GM12878 (cell line): ENCODE results near the gene ZNF48. TPM values are rescaled to one million over a fixed set of nuclear protein-coding genes. Genes with fewer than 3 reads are reported as not detected.

Experiments used
- BHLHE40 ChIP-seq, 2 experiments: fragments of 450-650 bp in 1 of 2; IDR thresholded peaks; 2 replicates each; pipeline ENCODE4 v1.6.1; 2011 to 2017; ENCODE audit warnings: low read depth in 2 of 2, borderline replicate concordance in 1 of 2, improper control_type of control experiment in 1 of 2, low read length in 1 of 2, mild to moderate bottlenecking in 1 of 2
- CBX5 ChIP-seq: sonication (generic); IDR thresholded peaks from 2 replicates; pipeline ENCODE4 v1.6.1; 2016; ENCODE audit warnings: low read depth, moderate library complexity, mild to moderate bottlenecking, inconsistent platforms
- CEBPB ChIP-seq, 2 experiments: fragments of 150-350 bp in 1 of 2; IDR thresholded peaks; 2 replicates each; pipeline ENCODE4 v1.6.1; 2012 to 2014; ENCODE audit warnings: low read depth in 2 of 2, low read length in 2 of 2, borderline replicate concordance in 1 of 2, inconsistent platforms in 1 of 2
- CREB1 ChIP-seq: IDR thresholded peaks from 2 replicates; pipeline ENCODE4 v1.6.1; 2012; ENCODE audit warnings: low read depth, mild to moderate bottlenecking, inconsistent platforms
- CTCF ChIP-seq, 3 experiments: IDR thresholded peaks in 2 of 3; conservative IDR thresholded peaks in 1 of 3; 2 replicates each; pipeline ENCODE4 v1.5.1; 2011; ENCODE audit warnings: low read depth in 3 of 3, low read length in 3 of 3, mild to moderate bottlenecking in 3 of 3, control low read depth in 2 of 3, moderate library complexity in 2 of 3, inconsistent platforms in 1 of 3, mixed read lengths in 1 of 3; ENCODE audit not compliant: control insufficient read depth in 2 of 3, insufficient read depth in 1 of 3; ENCODE audit errors: extremely low read depth in 1 of 3
- FOXK2 ChIP-seq: fragments of 450-650 bp; IDR thresholded peaks from 2 replicates; pipeline ENCODE4 v1.6.1; 2017; ENCODE audit warnings: mild to moderate bottlenecking, moderate library complexity
- FOXM1 ChIP-seq: IDR thresholded peaks from 2 replicates; pipeline ENCODE4 v1.6.1; 2012; ENCODE audit warnings: low read depth, mild to moderate bottlenecking, inconsistent platforms, low read length, moderate library complexity
- HDGF ChIP-seq: fragments of 450-650 bp; IDR thresholded peaks from 2 replicates; pipeline ENCODE4 v1.6.1; 2016; ENCODE audit warnings: antibody characterized with exemption
- IKZF2 ChIP-seq, 2 experiments: fragments of 450-650 bp; IDR thresholded peaks; 2 replicates each; pipeline ENCODE4 v1.6.1; 2017; ENCODE audit warnings: mild to moderate bottlenecking in 2 of 2, moderate library complexity in 2 of 2
- JUND ChIP-seq: IDR thresholded peaks from 2 replicates; pipeline ENCODE4 v1.6.1; 2012; ENCODE audit warnings: low read depth, mild to moderate bottlenecking, low read length, improper control_type of control experiment, moderate library complexity
- MEF2B ChIP-seq: fragments of 450-650 bp; IDR thresholded peaks from 2 replicates; pipeline ENCODE4 v1.6.1; 2018; ENCODE audit warnings: mild to moderate bottlenecking, moderate library complexity; ENCODE audit not compliant: partially characterized antibody, poor library complexity, severe bottlenecking
- RB1 ChIP-seq: fragments of 450-650 bp; formaldehyde crosslinking; IDR thresholded peaks from 2 replicates; pipeline ENCODE4 v1.6.1; 2017; ENCODE audit warnings: mild to moderate bottlenecking, borderline replicate concordance
- RELA ChIP-seq: fragments of 450-650 bp; IDR thresholded peaks from 2 replicates; pipeline ENCODE4 v1.8.0; 2014; ENCODE audit warnings: borderline replicate concordance; ENCODE audit not compliant: partially characterized antibody
- SMARCA5 ChIP-seq: fragments of 450-650 bp; IDR thresholded peaks from 2 replicates; pipeline ENCODE4 v1.6.1; 2017; ENCODE audit warnings: mild to moderate bottlenecking
- SP1 ChIP-seq: IDR thresholded peaks from one replicate; pipeline ENCODE4 v1.6.1; 2011; ENCODE audit warnings: low read depth, low read length
- WRNIP1 ChIP-seq: IDR thresholded peaks from 2 replicates; pipeline ENCODE4 v1.6.1; 2011; ENCODE audit warnings: low read depth, low read length, improper control_type of control experiment, borderline replicate concordance
- YY1 ChIP-seq: IDR thresholded peaks from 2 replicates; pipeline ENCODE4 v1.6.1; 2011; ENCODE audit warnings: low read depth, mild to moderate bottlenecking, low read length
- ZNF24 ChIP-seq: fragments of 450-650 bp; IDR thresholded peaks from 2 replicates; pipeline ENCODE4 v1.6.1; 2017; ENCODE audit warnings: antibody characterized with exemption, mild to moderate bottlenecking
- polyA plus RNA-seq, 11 experiments: library from polyadenylated mRNA; depleted of rRNA in 4 of 11; unstranded in 6 of 11; stranded (reverse) in 5 of 11; fragments of >200 nt; fragmentation: Nextera tagmentation in 4 of 11; fragmentation: Illumina TruSeq in 1 of 11; extraction: Ambion mirVana in 4 of 11; extraction: Trizol in 1 of 11; gene quantifications; 1 replicate in 1 of 11; 2 replicates in 10 of 11; pipeline versions ENCODE4 v1.2.1 to v1.2.3, GENCODE V29; 2011 to 2016; ENCODE audit warnings: inconsistent platforms in 2 of 11, missing spikeins in 2 of 11, low read depth in 1 of 11
- total RNA-seq, 4 experiments: library from RNA; depleted of rRNA in 3 of 4; stranded (reverse); fragments of >200 nt in 3 of 4; fragmentation: Illumina TruSeq in 1 of 4; extraction: Trizol in 1 of 4; gene quantifications; 2 replicates each; pipeline versions ENCODE4 v1.2.1 to v1.2.3, GENCODE V29; 2013 to 2021
- TF ChIP-seq, protein P1 (sequence below): fragments of 450-650 bp; IDR thresholded peaks from 2 replicates; pipeline ENCODE4 v1.6.1; 2016; ENCODE audit warnings: mild to moderate bottlenecking
- TF ChIP-seq, protein P2 (sequence below): fragments of 450-650 bp; IDR thresholded peaks from 2 replicates; pipeline ENCODE4 v1.6.1; 2017; ENCODE audit warnings: mild to moderate bottlenecking, low read depth, inconsistent platforms; ENCODE audit not compliant: poor library complexity, severe bottlenecking
- TF ChIP-seq, protein P3 (sequence below): fragments of 450-650 bp; IDR thresholded peaks from 2 replicates; pipeline ENCODE4 v1.6.1; 2017; ENCODE audit warnings: low read depth, mild to moderate bottlenecking, moderate library complexity

ZNF48 gene
- total and polyA plus RNA-seq, 10 of the 15 experiments (the other 5 are each of a cell fraction or from before 2014, with no cell fraction given) = 0.14 to 12.0 (median 4.2) TPM

- TF ChIP-seq CTCF (IDR thresholded peaks at IDR 0.05 in 2 of 3, conservative IDR thresholded peaks at IDR 0.05 in 1 of 3; ENCODE audit: control insufficient read depth in 2 of 3, extremely low read depth in 1 of 3, insufficient read depth in 1 of 3, low read depth in 3 of 3, low read length in 3 of 3) = peak; percentile 96 to 97 (median 97)
- 0 out of 2 replicates have a peak, but pooled peaks have one; percentile 57 for TF ChIP-seq WRNIP1
- 0 out of 2 replicates have a peak, but pooled peaks have one; percentile 20 for TF ChIP-seq ZNF24
- TF ChIP-seq RELA = peak; percentile 33
- peak; percentile 56; the same call in 1 of the 2 replicates for TF ChIP-seq FOXM1
- peak; percentile 69; the same call in 1 of the 2 replicates for TF ChIP-seq RB1
- TF ChIP-seq, protein P1, sequence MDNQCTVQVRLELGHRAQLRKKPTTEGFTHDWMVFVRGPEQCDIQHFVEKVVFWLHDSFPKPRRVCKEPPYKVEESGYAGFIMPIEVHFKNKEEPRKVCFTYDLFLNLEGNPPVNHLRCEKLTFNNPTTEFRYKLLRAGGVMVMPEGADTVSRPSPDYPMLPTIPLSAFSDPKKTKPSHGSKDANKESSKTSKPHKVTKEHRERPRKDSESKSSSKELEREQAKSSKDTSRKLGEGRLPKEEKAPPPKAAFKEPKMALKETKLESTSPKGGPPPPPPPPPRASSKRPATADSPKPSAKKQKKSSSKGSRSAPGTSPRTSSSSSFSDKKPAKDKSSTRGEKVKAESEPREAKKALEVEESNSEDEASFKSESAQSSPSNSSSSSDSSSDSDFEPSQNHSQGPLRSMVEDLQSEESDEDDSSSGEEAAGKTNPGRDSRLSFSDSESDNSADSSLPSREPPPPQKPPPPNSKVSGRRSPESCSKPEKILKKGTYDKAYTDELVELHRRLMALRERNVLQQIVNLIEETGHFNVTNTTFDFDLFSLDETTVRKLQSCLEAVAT = 0 out of 2 replicates have a peak, but pooled peaks have one; percentile 50
- TF ChIP-seq YY1 = peak; percentile 76
- no peak for TF ChIP-seq CBX5
- TF ChIP-seq HDGF = 0 out of 2 replicates have a peak, but pooled peaks have one; percentile 22
- TF ChIP-seq, protein P2, sequence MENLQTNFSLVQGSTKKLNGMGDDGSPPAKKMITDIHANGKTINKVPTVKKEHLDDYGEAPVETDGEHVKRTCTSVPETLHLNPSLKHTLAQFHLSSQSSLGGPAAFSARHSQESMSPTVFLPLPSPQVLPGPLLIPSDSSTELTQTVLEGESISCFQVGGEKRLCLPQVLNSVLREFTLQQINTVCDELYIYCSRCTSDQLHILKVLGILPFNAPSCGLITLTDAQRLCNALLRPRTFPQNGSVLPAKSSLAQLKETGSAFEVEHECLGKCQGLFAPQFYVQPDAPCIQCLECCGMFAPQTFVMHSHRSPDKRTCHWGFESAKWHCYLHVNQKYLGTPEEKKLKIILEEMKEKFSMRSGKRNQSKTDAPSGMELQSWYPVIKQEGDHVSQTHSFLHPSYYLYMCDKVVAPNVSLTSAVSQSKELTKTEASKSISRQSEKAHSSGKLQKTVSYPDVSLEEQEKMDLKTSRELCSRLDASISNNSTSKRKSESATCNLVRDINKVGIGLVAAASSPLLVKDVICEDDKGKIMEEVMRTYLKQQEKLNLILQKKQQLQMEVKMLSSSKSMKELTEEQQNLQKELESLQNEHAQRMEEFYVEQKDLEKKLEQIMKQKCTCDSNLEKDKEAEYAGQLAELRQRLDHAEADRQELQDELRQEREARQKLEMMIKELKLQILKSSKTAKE = peak; percentile 69
- TF ChIP-seq CREB1 = no peak
- peak; percentile 69; a peak in 3 of 4 replicates for TF ChIP-seq IKZF2 (IDR thresholded peaks at IDR 0.05)
- TF ChIP-seq BHLHE40 (IDR thresholded peaks at IDR 0.05; ENCODE audit: borderline replicate concordance in 1 of 2, low read depth in 2 of 2, low read length in 1 of 2) = peak; percentile 5 to 22; a peak in 1 of 4 replicates
- peak; percentile 92 for TF ChIP-seq SMARCA5
- no peak for TF ChIP-seq JUND
- no peak for TF ChIP-seq CEBPB (IDR thresholded peaks at IDR 0.05; ENCODE audit: borderline replicate concordance in 1 of 2, low read depth in 2 of 2, low read length in 2 of 2)
- TF ChIP-seq FOXK2 = no peak
- TF ChIP-seq, protein P3, sequence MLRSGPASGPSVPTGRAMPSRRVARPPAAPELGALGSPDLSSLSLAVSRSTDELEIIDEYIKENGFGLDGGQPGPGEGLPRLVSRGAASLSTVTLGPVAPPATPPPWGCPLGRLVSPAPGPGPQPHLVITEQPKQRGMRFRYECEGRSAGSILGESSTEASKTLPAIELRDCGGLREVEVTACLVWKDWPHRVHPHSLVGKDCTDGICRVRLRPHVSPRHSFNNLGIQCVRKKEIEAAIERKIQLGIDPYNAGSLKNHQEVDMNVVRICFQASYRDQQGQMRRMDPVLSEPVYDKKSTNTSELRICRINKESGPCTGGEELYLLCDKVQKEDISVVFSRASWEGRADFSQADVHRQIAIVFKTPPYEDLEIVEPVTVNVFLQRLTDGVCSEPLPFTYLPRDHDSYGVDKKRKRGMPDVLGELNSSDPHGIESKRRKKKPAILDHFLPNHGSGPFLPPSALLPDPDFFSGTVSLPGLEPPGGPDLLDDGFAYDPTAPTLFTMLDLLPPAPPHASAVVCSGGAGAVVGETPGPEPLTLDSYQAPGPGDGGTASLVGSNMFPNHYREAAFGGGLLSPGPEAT = 0 out of 2 replicates have a peak, but pooled peaks have one; percentile 48
- TF ChIP-seq MEF2B = peak; percentile 69
- TF ChIP-seq SP1 = peak; percentile 20
These were observed 14.2 kb downstream of the ZNF48 start (continued) for GRCh38 chr16:30409125-30410060.
